GM18508 (cell line): ENCODE measurements around the gene RYR3.
A peak's percentile ranks its signal among the peaks of the same experiment; 100 is the strongest.

ENCODE experiments used
- ATAC-seq: cut with Tn5 transposase; IDR thresholded peaks from one replicate; pipeline ENCODE4 v1.9.1; 2021; ENCODE audit warnings: moderate number of reproducible peaks; ENCODE audit not compliant: insufficient read depth, unreplicated experiment

Gene RYR3

GRCh38 chr15:33629647-33630046 is 318.9 kb downstream of the RYR3 start:
- ATAC-seq: no peak

- peak; percentile 66 for ATAC-seq
Measured at GRCh38 chr15:33636234-33636633, 325.5 kb downstream of the RYR3 start.

- no peak for ATAC-seq
Measured at GRCh38 chr15:33636958-33637357, 326.2 kb downstream of the RYR3 start.

- no peak for ATAC-seq
Measured at GRCh38 chr15:33638453-33638852, 327.7 kb downstream of the RYR3 start.

- no peak for ATAC-seq
Measured at GRCh38 chr15:33639051-33639450, 328.3 kb downstream of the RYR3 start.

- no peak for ATAC-seq
Measured at GRCh38 chr15:33639456-33639855, 328.7 kb downstream of the RYR3 start.

GRCh38 chr15:33639978-33640377 is 329.2 kb downstream of the RYR3 start:
- no peak for ATAC-seq

- ATAC-seq: no peak
Measured at GRCh38 chr15:33641069-33641468, 330.3 kb downstream of the RYR3 start.

- ATAC-seq: no peak
Measured at GRCh38 chr15:33644304-33644703, 333.5 kb downstream of the RYR3 start.

GRCh38 chr15:33646744-33647143 is 336.0 kb downstream of the RYR3 start:
- no peak for ATAC-seq

GRCh38 chr15:33649217-33649933 is 338.6 kb downstream of the RYR3 start:
- no peak for ATAC-seq

GRCh38 chr15:33654860-33655259 is 344.1 kb downstream of the RYR3 start:
- no peak for ATAC-seq

GRCh38 chr15:33655488-33655887 is 344.7 kb downstream of the RYR3 start:
- ATAC-seq: no peak

- no peak for ATAC-seq
Measured at GRCh38 chr15:33656168-33656567, 345.4 kb downstream of the RYR3 start.

- ATAC-seq: no peak
Measured at GRCh38 chr15:33660151-33660550, 349.4 kb downstream of the RYR3 start.

GRCh38 chr15:33662014-33662413 is 351.2 kb downstream of the RYR3 start:
- ATAC-seq: no peak

- ATAC-seq: no peak
Measured at GRCh38 chr15:33664947-33665346, 354.2 kb downstream of the RYR3 start.

GRCh38 chr15:33670567-33670966 is 359.8 kb downstream of the RYR3 start:
- ATAC-seq: no peak

GRCh38 chr15:33671456-33671855 is 360.7 kb downstream of the RYR3 start:
- peak; percentile 89 for ATAC-seq

- ATAC-seq: no peak
Measured at GRCh38 chr15:33675246-33675645, 364.5 kb downstream of the RYR3 start.

- ATAC-seq: no peak
Measured at GRCh38 chr15:33677238-33677830, 366.6 kb downstream of the RYR3 start.

- ATAC-seq: no peak
Measured at GRCh38 chr15:33678176-33678575, 367.4 kb downstream of the RYR3 start.
